Stimulated activated naive CD4-positive, alpha-beta T cell treated with Interleukin-2 at 50 U/mL for 16 hours (primary cell): ENCODE measurements around the gene SC5D.

Experiments
- DNase-seq: peaks from one replicate; lab custom pipeline; 2025; lab: John Stamatoyannopoulos, UW

SC5D gene

DNA sequence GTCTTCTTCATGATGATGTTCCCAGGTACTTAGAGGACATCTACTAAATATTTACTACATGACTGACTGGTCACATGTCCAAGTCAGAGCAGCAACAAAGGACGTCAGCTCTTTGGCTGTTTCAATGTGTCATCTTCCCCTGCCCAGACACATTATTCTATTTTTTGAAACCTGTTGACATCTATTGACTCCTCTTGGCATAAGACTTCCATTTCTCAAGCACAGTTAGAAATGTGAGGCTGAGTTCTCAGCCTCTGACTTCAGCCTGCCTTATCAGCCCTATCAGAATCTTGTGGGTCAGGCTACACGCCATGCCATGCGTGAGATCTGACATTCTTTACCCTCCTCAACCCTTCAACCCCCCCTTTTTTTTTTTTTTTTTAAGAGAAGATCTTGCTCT is 63.8 kb downstream of the SC5D start:
- no peak for DNase-seq
